22Rv1 (cell line): ENCODE data around the gene KDM4C.

Experiments used
- CTCF ChIP-seq: fragments of 450-650 bp; IDR thresholded peaks from 2 replicates; pipeline ENCODE4 v1.5.1; 2017; ENCODE audit warnings: mild to moderate bottlenecking
- ZFX ChIP-seq: fragments of 450-650 bp; IDR thresholded peaks from 2 replicates; pipeline ENCODE4 v1.6.1; 2017; ENCODE audit warnings: antibody characterized with exemption, borderline replicate concordance

- TF ChIP-seq CTCF, result no peak
- no peak for TF ChIP-seq ZFX
Measured at GRCh38 chr9:6845128-6845826, 87.5 kb downstream of the KDM4C start.
